HepG2 (cell line): ENCODE measurements around the gene NHLH2. TPM values are rescaled to one million over a fixed set of nuclear protein-coding genes. Genes with fewer than 3 reads are reported as not detected.

Experiments
- ATAC-seq: fragments of 200-7000 bp; cut with Tn5 transposase; 3 replicates; pipeline ENCODE4 v1.9.1; 2020; ENCODE audit warnings: mild to moderate bottlenecking, moderate library complexity
- BruUV-seq: library from RNA; stranded (reverse); fragments of 400-500 nt; replicated peaks from 2 replicates; lab custom pipeline; 2021; lab: Mats Ljungman, UMichigan
- CTCF ChIA-PET: fragments of 300-600 bp; formaldehyde crosslinking; extraction: SDS; loops from one replicate; lab custom pipeline; 2021; ENCODE audit warnings: low total read pairs, inconsistent platforms, low intra/inter-chr PET ratio; lab: Yijun Ruan, JAX
- POLR2A ChIA-PET: fragments of 350-600 bp; sonication (Branson Sonifier 250); formaldehyde crosslinking; loops from one replicate; lab custom pipeline; 2020; ENCODE audit warnings: antibody characterized with exemption, inconsistent platforms; lab: Yijun Ruan, JAX
- DNase-seq: peaks from one replicate; pipeline ENCODE4 v3.0.0-alpha.2; 2015; ENCODE audit warnings: low spot score
- FAIRE-seq: peaks from 3 replicates; lab custom pipeline; 2011; peaks lifted over from hg19 to GRCh38; lab: Jason Lieb, UNC
- H2AFZ ChIP-seq: one replicate; pipeline ENCODE4 v1.6.1; 2011; ENCODE audit warnings: low read length, inconsistent platforms
- H3K27ac ChIP-seq: fragments of 300-600 bp; 3 replicates; pipeline ENCODE4 v1.8.0; 2011; ENCODE audit warnings: mixed run types, mild to moderate bottlenecking, mixed read lengths, low read length, inconsistent platforms; ENCODE audit not compliant: insufficient read depth; ENCODE audit errors: extremely low read length
- H3K27me3 ChIP-seq, 2 experiments: fragments of 200-600 bp in 1 of 2; 2 replicates in 1 of 2; 3 replicates in 1 of 2; pipeline versions ENCODE4 v1.6.0 to v1.8.0; 2011; ENCODE audit warnings: low read length in 2 of 2, mild to moderate bottlenecking in 2 of 2, moderate library complexity in 2 of 2, inconsistent platforms in 1 of 2; ENCODE audit not compliant: insufficient read depth in 2 of 2, control insufficient read depth in 1 of 2
- H3K36me3 ChIP-seq, 2 experiments: fragments of 200-600 bp in 1 of 2; replicated peaks in 1 of 2; 2 replicates in 1 of 2; 3 replicates in 1 of 2; pipeline versions ENCODE4 v1.5.1 to v1.8.0; 2011; ENCODE audit warnings: low read length in 2 of 2, inconsistent platforms in 1 of 2; ENCODE audit not compliant: insufficient read depth in 2 of 2, control insufficient read depth in 1 of 2
- H3K4me1 ChIP-seq: 2 replicates; pipeline ENCODE4 v1.5.1; 2012; ENCODE audit warnings: low read length, inconsistent platforms; ENCODE audit not compliant: insufficient read depth
- H3K4me2 ChIP-seq: 2 replicates; pipeline ENCODE4 v1.6.0; 2011; ENCODE audit warnings: low read depth, low read length, inconsistent platforms
- H3K4me3 ChIP-seq, 3 experiments: fragments of 200-600 bp in 1 of 3; sonication (generic), shearing (Covaris generic) in 1 of 3; replicated peaks in 1 of 3; 2 replicates each; pipeline ENCODE4 v1.5.1; 2011 to 2016; ENCODE audit warnings: low read length in 3 of 3, inconsistent platforms in 2 of 3, low read depth in 2 of 3, mild to moderate bottlenecking in 2 of 3, control low read depth in 1 of 3, mixed read lengths in 1 of 3; ENCODE audit not compliant: insufficient read depth in 1 of 3
- H3K79me2 ChIP-seq: one replicate; pipeline ENCODE4 v1.6.1; 2011; ENCODE audit warnings: low read length, inconsistent platforms; ENCODE audit not compliant: insufficient read depth
- H3K9ac ChIP-seq: 2 replicates; pipeline ENCODE4 v1.6.0; 2011; ENCODE audit warnings: mild to moderate bottlenecking, low read depth, low read length, inconsistent platforms; ENCODE audit not compliant: insufficient read depth
- H3K9me3 ChIP-seq: 2 replicates; pipeline ENCODE4 v1.5.1; 2012; ENCODE audit warnings: mild to moderate bottlenecking, low read length
- H4K20me1 ChIP-seq: 2 replicates; pipeline ENCODE4 v1.6.0; 2011; ENCODE audit warnings: inconsistent platforms, mild to moderate bottlenecking, low read length, moderate library complexity; ENCODE audit not compliant: insufficient read depth
- EEA1 ChIP-seq: sonication (generic); formaldehyde crosslinking; IDR thresholded peaks from 2 replicates; pipeline ENCODE4 v1.5.1; 2020; ENCODE audit warnings: mild to moderate bottlenecking, missing genetic modification reagents, borderline replicate concordance
- MAF1 ChIP-seq: sonication (generic); formaldehyde crosslinking; IDR thresholded peaks from 2 replicates; pipeline ENCODE4 v1.5.0; 2020; ENCODE audit warnings: missing genetic modification reagents, borderline replicate concordance
- PAX8 ChIP-seq: sonication (generic); formaldehyde crosslinking; IDR thresholded peaks from 2 replicates; pipeline ENCODE4 v1.8.0; 2022; ENCODE audit warnings: mild to moderate bottlenecking, missing genetic modification reagents, borderline replicate concordance
- ZNF230 ChIP-seq: sonication (generic); formaldehyde crosslinking; IDR thresholded peaks from 2 replicates; pipeline ENCODE4 v1.4.0; 2020; ENCODE audit warnings: mild to moderate bottlenecking, missing genetic modification reagents
- ZNF24 ChIP-seq: fragments of 450-650 bp; IDR thresholded peaks from 2 replicates; pipeline ENCODE4 v1.6.1; 2017; ENCODE audit warnings: antibody characterized with exemption, mild to moderate bottlenecking
- ZNF446 ChIP-seq: sonication (generic); formaldehyde crosslinking; IDR thresholded peaks from 2 replicates; pipeline ENCODE4 v1.5.0; 2020; ENCODE audit warnings: mild to moderate bottlenecking, missing genetic modification reagents
- ZNF530 ChIP-seq: sonication (generic); formaldehyde crosslinking; IDR thresholded peaks from 2 replicates; pipeline ENCODE4 v1.5.0; 2020; ENCODE audit warnings: low read depth, mild to moderate bottlenecking, missing genetic modification reagents
- ZNF83 ChIP-seq: sonication (generic); formaldehyde crosslinking; IDR thresholded peaks from 2 replicates; pipeline ENCODE4 v1.4.0; 2020; ENCODE audit warnings: missing genetic modification reagents, mild to moderate bottlenecking, borderline replicate concordance
- WGBS: methylation state at CpG from one replicate; pipeline ENCODE4 v1.1.6; 2017; ENCODE audit warnings: low lambda C conversion rate; 5-methylcytosine and 5-hydroxymethylcytosine counted together
- in situ Hi-C: cut with HindIII; loops from 2 replicates; pipeline ENCODE4 v1.10.0; 2017; ENCODE audit warnings: low pct_unique_long_range_greater_than_20kb; ENCODE audit not compliant: extremely low pct_ligation_motif_present
- intact Hi-C: fragments of 100-400 bp; cut with micrococcal nuclease; formaldehyde crosslinking; loops from one replicate; pipeline ENCODE4 v1.10.0; 2022; ENCODE audit not compliant: unreplicated experiment
- polyA plus RNA-seq, 8 experiments: library from polyadenylated mRNA; depleted of rRNA in 3 of 8; stranded (reverse) in 7 of 8; unstranded in 1 of 8; fragments of >200 nt; fragmentation: Illumina TruSeq in 4 of 8; extraction: Trizol in 4 of 8; gene quantifications; 2 replicates each; pipeline versions ENCODE4 v1.2.1 to v1.2.3, GENCODE V29; 2011 to 2016; ENCODE audit warnings: low read depth in 4 of 8, missing spikeins in 1 of 8, mixed read lengths in 1 of 8; ENCODE audit not compliant: insufficient read depth in 1 of 8
- total RNA-seq, 5 experiments: library from RNA; depleted of rRNA; stranded (reverse); fragments of >200 nt; fragmentation: Illumina TruSeq; extraction: Trizol; gene quantifications; 2 replicates each; pipeline ENCODE4 v1.2.3, GENCODE V29; 2016; ENCODE audit warnings: low read depth in 1 of 5
- TF ChIP-seq, protein P1 (sequence below), 2 experiments: sonication (generic) in 1 of 2; formaldehyde crosslinking in 1 of 2; IDR thresholded peaks; 2 replicates each; pipeline versions ENCODE4 v1.5.1 to v1.6.1; 2011 to 2020; ENCODE audit warnings: borderline replicate concordance in 1 of 2, low read depth in 1 of 2, low read length in 1 of 2, mild to moderate bottlenecking in 1 of 2, missing genetic modification reagents in 1 of 2, moderate library complexity in 1 of 2
- TF ChIP-seq, protein P2 (sequence below): sonication (generic); formaldehyde crosslinking; IDR thresholded peaks from 2 replicates; pipeline ENCODE4 v1.4.0; 2020; ENCODE audit warnings: missing genetic modification reagents, mild to moderate bottlenecking, borderline replicate concordance
- TF ChIP-seq, protein P3 (sequence below): IDR thresholded peaks from 2 replicates; pipeline ENCODE4 v1.6.1; 2016
- TF ChIP-seq, protein P4 (sequence below): sonication (generic); formaldehyde crosslinking; IDR thresholded peaks from 2 replicates; pipeline ENCODE4 v1.5.0; 2020; ENCODE audit warnings: missing genetic modification reagents, mild to moderate bottlenecking, borderline replicate concordance

The NHLH2 gene
- total and polyA plus RNA-seq, 2 of the 13 experiments (the other 11 are each of a cell fraction or from before 2014, with no cell fraction given), result not detected

DNA sequence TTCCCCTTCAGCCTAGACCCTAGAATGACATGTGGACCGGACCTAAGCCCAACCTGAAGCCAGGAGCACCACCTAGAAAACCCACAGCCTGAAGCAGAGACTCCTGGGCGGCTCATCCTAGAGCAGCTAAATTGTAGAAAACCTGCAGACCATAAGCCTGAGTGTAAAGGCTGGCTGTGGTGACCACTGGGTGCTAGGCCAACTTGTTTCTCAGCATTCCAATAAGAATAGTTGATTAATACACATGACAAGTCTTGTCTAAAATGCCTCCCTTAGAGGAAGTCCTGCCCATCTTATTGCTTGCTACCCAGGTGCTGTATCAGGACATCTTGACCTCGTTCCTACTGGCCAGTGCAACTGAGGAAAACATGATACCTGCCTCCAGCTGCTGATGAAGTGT is 49.1 kb downstream of the NHLH2 start:
- DNase-seq (no peak), ATAC-seq (no peak), FAIRE-seq (no peak)
- intact Hi-C loops, result no loop called here
- in situ Hi-C loops, result no loop called here
- WGBS, result 0% methylated on average over 1 of the region's 3 CpGs
- H3K4me3 ChIP-seq, result no peak overlapping the region
- H2AFZ ChIP-seq, result no peak overlapping the region
- no peak overlapping the region for H3K4me2 ChIP-seq
- no peaks in the 10 kb centered on the region for H3K79me2 ChIP-seq
- CTCF ChIA-PET, result no interaction called here
- H3K9ac ChIP-seq, result no peak overlapping the region
- POLR2A ChIA-PET, result no interaction called here
- H4K20me1 ChIP-seq, result no peaks in the 10 kb centered on the region
- H3K27ac ChIP-seq, result no peak overlapping the region
- H3K36me3 ChIP-seq, result no peaks in the 10 kb centered on the region
- TF ChIP-seq ZNF24, result no peak
- TF ChIP-seq EEA1 (CRISPR knock-in tag), result no peak
- TF ChIP-seq, protein P1, sequence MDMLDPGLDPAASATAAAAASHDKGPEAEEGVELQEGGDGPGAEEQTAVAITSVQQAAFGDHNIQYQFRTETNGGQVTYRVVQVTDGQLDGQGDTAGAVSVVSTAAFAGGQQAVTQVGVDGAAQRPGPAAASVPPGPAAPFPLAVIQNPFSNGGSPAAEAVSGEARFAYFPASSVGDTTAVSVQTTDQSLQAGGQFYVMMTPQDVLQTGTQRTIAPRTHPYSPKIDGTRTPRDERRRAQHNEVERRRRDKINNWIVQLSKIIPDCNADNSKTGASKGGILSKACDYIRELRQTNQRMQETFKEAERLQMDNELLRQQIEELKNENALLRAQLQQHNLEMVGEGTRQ (IDR thresholded peaks at IDR 0.05; ENCODE audit: low read depth, low read length), result no peak
- TF ChIP-seq, protein P1 (CRISPR knock-in tag; IDR thresholded peaks at IDR 0.05; ENCODE audit: borderline replicate concordance), result no peak
- TF ChIP-seq ZNF230 (CRISPR knock-in tag), result no peak
- no peak for TF ChIP-seq ZNF446
- TF ChIP-seq PAX8, result no peak
- TF ChIP-seq, protein P2, sequence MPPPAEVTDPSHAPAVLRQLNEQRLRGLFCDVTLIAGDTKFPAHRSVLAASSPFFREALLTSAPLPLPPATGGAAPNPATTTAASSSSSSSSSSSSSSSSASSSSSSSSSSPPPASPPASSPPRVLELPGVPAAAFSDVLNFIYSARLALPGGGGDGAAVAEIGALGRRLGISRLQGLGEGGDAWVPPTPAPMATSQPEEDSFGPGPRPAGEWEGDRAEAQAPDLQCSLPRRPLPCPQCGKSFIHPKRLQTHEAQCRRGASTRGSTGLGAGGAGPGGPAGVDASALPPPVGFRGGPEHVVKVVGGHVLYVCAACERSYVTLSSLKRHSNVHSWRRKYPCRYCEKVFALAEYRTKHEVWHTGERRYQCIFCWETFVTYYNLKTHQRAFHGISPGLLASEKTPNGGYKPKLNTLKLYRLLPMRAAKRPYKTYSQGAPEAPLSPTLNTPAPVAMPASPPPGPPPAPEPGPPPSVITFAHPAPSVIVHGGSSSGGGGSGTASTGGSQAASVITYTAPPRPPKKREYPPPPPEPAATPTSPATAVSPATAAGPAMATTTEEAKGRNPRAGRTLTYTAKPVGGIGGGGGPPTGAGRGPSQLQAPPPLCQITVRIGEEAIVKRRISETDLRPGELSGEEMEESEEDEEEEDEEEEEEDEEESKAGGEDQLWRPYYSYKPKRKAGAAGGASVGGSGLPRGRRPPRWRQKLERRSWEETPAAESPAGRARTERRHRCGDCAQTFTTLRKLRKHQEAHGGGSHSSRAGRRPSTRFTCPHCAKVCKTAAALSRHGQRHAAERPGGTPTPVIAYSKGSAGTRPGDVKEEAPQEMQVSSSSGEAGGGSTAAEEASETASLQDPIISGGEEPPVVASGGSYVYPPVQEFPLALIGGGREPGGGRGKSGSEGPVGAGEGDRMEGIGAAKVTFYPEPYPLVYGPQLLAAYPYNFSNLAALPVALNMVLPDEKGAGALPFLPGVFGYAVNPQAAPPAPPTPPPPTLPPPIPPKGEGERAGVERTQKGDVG (CRISPR knock-in tag), result no peak
- no peak for TF ChIP-seq MAF1 (CRISPR knock-in tag)
- no peak for TF ChIP-seq ZNF530
- TF ChIP-seq, protein P3, sequence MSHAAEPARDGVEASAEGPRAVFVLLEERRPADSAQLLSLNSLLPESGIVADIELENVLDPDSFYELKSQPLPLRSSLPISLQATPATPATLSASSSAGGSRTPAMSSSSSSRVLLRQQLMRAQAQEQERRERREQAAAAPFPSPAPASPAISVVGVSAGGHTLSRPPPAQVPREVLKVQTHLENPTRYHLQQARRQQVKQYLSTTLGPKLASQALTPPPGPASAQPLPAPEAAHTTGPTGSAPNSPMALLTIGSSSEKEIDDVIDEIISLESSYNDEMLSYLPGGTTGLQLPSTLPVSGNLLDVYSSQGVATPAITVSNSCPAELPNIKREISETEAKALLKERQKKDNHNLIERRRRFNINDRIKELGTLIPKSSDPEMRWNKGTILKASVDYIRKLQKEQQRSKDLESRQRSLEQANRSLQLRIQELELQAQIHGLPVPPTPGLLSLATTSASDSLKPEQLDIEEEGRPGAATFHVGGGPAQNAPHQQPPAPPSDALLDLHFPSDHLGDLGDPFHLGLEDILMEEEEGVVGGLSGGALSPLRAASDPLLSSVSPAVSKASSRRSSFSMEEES (CRISPR knock-in tag), result no peak
- no peak for TF ChIP-seq ZNF83
- TF ChIP-seq, protein P4, sequence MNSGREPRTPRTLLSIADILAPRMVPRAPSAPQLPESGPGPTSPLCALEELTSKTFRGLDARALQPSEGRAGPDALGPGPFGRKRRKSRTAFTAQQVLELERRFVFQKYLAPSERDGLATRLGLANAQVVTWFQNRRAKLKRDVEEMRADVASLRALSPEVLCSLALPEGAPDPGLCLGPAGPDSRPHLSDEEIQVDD (CRISPR knock-in tag), result no peak
- BruUV-seq, result no TSS peak
- no peaks in the 10 kb centered on the region for H3K27me3 ChIP-seq
- no peaks in the 10 kb centered on the region for H3K9me3 ChIP-seq
- H3K4me1 ChIP-seq, result no peaks in the 10 kb centered on the region
